ENCODE measurements around the gene GCLM.
"Not testable (repeated sequence)": the region's sequence is repeated elsewhere in the genome, so short reads cannot be mapped to it uniquely, and the experiment has no call there.

DNA sequence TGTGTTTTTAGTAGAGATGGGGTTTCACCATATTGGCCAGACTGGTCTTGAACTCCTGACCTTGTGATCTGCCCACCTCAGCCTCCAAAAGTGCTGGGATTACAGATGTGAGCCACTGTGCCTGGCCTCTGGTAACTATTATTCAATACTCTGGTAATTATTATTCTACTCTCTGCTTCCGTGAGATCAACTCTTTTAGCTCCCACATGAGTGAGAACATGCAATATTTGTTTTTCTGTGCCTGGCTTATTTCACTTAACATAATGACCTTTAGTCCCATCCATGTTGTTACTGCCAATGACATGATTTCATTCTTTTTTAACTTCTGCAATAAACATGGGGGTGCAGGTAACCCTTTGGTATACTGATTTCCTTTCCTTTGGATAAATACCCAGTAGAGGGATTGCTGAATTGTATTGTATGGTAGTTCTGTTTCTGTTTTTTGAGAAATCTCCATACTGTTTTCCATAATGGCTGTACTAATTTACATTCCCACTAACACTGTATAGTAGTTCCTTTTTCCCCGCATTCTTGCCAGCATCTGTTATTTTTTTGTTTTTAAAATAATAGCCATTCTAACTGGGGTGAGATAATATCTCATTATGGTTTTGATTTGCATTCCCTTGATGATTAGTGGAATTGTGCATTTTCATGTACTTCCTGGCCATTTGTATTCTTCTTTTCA is 37.9 kb upstream of the GCLM start:
- not testable (repeated sequence) for TF ChIP-seq POLR2AphosphoS5 (IDR thresholded peaks at IDR 0.05; ENCODE audit: low read depth, low read length); POLR2A (IDR thresholded peaks at IDR 0.05; ENCODE audit: low read depth, low read length); POU2F2 (IDR thresholded peaks at IDR 0.05; ENCODE audit: low read depth, low read length); TAF1 (IDR thresholded peaks at IDR 0.05; ENCODE audit: low read depth, low read length); PAX5 (IDR thresholded peaks at IDR 0.05; ENCODE audit: insufficient read depth, low read length, severe bottlenecking); SPI1 (IDR thresholded peaks at IDR 0.05; ENCODE audit: low read depth, low read length)

Measured in GM12891 (cell line).